GM10248 (cell line): ENCODE measurements around the gene ZNF836.
"Not testable (repeated sequence)": the region's sequence is repeated elsewhere in the genome, so short reads cannot be mapped to it uniquely, and the experiment has no call there.

ENCODE experiments used
- CTCF ChIA-PET: fragments of 300-600 bp; sonication (Branson Sonifier 250); formaldehyde crosslinking; extraction: SDS; loops from one replicate; lab custom pipeline; 2021; ENCODE audit warnings: antibody characterized with exemption; lab: Yijun Ruan, JAX
- POLR2A ChIA-PET: fragments of 350-650 bp; sonication (Branson Sonifier 250); formaldehyde crosslinking; extraction: SDS; loops from one replicate; lab custom pipeline; 2020; ENCODE audit warnings: antibody characterized with exemption; lab: Yijun Ruan, JAX
- DNase-seq: peaks from one replicate; pipeline ENCODE4 v3.0.0; 2012; ENCODE audit errors: extremely low spot score
- TF ChIP-seq, protein P1 (sequence below): IDR thresholded peaks from 2 replicates; pipeline ENCODE4 v1.5.1; 2012; ENCODE audit warnings: mild to moderate bottlenecking, low read depth; ENCODE audit errors: extremely low read depth, missing control alignments, control extremely low read depth

Gene ZNF836

DNA sequence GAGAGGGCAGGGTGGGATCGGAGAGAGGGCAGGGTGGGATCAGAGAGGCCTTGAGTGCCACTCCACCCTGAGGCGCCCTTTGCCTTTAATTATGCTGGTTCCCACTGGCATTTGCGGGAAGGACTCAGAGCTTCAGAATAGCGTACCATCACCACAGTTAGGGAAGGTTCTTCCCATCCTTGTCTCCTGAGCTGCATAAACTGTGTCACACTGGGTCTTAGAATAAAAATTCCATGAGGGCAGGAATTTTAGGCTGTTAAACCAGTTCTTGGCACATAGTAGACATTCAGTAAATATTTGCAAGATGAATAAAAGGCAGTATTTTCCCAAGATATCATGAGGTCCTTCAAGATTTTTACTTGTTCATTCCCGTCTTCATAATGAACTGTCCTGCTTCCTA is 42.8 kb upstream of the ZNF836 start:
- DNase-seq = no peak
- ChIA-PET POLR2A (no interaction called here), CTCF (interaction anchor here (1.3 to 1.7 kb wide), 2 partner anchors 11 to 14 kb away, joined by 3 to 4 read pairs; no protein-coding TSS in a partner anchor)
- TF ChIP-seq, protein P1, sequence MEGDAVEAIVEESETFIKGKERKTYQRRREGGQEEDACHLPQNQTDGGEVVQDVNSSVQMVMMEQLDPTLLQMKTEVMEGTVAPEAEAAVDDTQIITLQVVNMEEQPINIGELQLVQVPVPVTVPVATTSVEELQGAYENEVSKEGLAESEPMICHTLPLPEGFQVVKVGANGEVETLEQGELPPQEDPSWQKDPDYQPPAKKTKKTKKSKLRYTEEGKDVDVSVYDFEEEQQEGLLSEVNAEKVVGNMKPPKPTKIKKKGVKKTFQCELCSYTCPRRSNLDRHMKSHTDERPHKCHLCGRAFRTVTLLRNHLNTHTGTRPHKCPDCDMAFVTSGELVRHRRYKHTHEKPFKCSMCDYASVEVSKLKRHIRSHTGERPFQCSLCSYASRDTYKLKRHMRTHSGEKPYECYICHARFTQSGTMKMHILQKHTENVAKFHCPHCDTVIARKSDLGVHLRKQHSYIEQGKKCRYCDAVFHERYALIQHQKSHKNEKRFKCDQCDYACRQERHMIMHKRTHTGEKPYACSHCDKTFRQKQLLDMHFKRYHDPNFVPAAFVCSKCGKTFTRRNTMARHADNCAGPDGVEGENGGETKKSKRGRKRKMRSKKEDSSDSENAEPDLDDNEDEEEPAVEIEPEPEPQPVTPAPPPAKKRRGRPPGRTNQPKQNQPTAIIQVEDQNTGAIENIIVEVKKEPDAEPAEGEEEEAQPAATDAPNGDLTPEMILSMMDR = no peak

DNA sequence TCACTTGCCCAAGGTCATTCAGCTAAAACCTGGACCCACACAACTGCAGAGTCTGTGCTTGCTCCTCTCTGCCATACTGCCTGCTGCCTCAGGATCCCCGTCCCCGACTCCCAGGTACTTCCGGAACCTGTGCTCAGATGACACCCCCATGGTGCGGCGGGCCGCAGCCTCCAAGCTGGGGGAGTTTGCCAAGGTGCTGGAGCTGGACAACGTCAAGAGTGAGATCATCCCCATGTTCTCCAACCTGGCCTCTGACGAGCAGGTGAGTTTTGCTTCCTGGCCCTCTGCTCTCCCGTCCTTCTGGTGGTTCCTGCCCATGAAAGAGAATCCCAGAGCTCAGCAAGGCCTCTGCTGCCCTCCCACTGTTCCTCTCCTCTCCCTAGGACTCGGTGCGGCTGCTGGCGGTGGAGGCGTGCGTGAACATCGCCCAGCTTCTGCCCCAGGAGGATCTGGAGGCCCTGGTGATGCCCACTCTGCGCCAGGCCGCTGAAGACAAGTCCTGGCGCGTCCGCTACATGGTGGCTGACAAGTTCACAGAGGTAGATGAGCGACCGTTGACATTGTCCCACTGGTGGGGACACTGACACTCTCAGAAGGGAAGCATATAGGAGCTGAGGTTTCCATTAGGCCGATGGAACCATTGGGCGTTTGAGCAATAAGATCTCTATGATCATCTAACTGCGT is 41.3 kb upstream of the ZNF836 start:
- TF ChIP-seq, protein P1 = no peak
- ChIA-PET POLR2A (no interaction called here), CTCF (interaction anchor here (0.7 to 1.3 kb wide), 2 partner anchors 9 to 24 kb away, joined by 3 read pairs; no protein-coding TSS in a partner anchor)
- DNase-seq = no peak

DNA sequence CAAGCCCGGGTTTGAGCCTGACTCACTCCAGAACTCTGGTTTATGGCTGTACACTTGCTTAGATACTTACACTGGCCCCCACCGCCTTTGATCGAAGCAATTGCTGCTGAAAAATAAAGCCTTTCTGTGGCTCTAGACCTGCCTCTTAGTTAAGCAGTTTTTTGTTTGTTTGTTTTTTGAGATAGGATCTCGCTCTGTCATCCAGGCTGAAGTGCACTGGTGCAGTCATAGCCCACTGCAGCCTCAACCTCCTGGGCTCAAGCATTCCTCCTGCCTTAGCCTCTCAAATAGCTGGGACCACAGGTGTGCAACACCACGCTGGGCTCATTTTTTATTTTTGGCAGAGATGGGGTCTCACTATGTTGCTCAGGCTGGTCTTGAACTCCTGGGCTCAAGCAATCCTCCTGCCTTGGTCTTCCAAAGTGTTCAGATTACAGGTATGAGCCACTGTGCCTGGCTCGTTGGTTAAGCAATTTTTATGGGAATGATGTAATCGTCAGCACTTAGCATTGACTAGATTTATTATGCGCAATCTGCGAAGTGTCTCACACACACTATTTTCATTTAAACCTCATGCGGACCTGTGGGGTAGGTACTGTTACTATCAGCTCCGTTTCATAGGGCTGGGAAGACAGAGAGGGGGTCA is 40.6 kb upstream of the ZNF836 start:
- ChIA-PET CTCF (interaction anchor here (0.7 kb wide), 1 partner anchor 25 kb away, joined by 3 read pairs; no protein-coding TSS in a partner anchor), POLR2A (no interaction called here)
- TF ChIP-seq, protein P1 = no peak
- DNase-seq = no peak

DNA sequence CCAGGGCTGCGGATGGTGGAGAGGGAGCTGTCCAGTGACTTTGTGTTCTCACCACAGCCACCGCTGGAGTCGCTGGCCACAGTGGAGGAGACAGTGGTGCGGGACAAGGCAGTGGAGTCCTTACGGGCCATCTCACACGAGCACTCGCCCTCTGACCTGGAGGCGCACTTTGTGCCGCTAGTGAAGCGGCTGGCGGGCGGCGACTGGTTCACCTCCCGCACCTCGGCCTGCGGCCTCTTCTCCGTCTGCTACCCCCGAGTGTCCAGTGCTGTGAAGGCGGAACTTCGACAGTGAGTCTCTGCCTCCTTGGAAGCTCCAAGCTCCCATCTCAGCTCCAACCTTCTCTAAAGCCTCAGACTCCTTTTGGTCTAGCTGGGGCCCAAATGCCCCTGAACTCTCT is 39.8 kb upstream of the ZNF836 start:
- POLR2A ChIA-PET = no interaction called here
- TF ChIP-seq, protein P1 = no peak
- no peak for DNase-seq
- CTCF ChIA-PET = no interaction called here

DNA sequence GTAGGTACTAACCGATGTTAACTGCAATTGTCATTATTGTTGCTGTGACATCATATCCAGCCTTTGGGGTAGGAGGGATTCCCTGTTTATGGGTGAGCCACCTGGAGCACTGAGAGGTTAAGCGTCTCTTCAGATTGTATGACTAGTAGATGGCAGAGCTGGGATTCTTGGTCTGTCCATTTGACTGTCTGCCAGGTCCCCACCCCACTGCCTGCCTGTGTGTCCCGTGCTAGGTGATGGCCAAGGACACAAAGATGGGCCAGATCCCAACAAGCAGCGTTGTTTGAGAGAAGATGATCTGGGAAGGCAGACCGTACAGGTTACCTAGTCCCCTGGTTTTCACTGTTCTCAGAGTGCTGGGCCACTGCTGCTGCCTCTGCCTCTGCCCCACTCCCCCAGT is 35.1 kb upstream of the ZNF836 start:
- no peak for DNase-seq
- TF ChIP-seq, protein P1 = no peak
- ChIA-PET CTCF (interaction anchor here (1.2 to 2.1 kb wide), 2 partner anchors 23 to 31 kb away, joined by 3 to 11 read pairs; no protein-coding TSS in a partner anchor), POLR2A (no interaction called here)

DNA sequence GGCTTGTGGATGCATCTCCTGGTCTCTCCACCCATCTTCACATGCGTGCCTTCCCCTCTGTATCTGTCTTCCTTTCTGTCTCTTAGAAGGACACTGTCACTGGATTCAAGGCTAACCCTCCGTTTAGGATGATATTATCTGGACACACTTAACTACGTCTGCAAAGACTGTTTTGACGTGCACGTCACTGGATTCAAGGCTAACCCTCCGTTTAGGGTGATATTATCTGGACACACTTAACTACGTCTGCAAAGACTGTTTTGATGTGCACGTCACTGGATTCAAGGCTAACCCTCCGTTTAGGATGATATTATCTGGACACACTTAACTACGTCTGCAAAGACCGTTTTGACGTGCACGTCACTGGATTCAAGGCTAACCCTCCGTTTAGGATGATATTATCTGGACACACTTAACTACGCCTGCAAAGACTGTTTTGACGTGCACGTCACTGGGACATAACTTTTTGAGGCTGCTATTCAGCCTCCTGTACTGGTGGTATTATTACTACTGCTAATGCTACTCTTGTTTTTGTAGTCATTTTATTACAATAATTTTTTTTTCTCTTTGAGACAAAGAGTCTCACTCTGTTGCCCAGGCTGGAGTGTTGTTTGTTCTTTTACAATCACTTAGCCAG is 29.5 kb upstream of the ZNF836 start:
- CTCF ChIA-PET, POLR2A ChIA-PET, DNase-seq: not testable (repeated sequence)
